GM12878 (cell line): ENCODE measurements around the gene TCIRG1. TPM values are rescaled to one million over a fixed set of nuclear protein-coding genes. Genes with fewer than 3 reads are reported as not detected.

Experiments
- ATAC-seq: fragments of 200-7000 bp; cut with Tn5 transposase; 3 replicates; pipeline ENCODE4 v1.9.1; 2020; ENCODE audit warnings: mild to moderate bottlenecking, moderate library complexity
- BruUV-seq: library from RNA; stranded (reverse); fragments of 400-500 nt; replicated peaks from 2 replicates; lab custom pipeline; 2021; lab: Mats Ljungman, UMichigan
- CTCF ChIA-PET: fragments of 300-600 bp; sonication (Branson Sonifier 250); formaldehyde crosslinking; extraction: SDS; loops from one replicate; lab custom pipeline; 2021; ENCODE audit warnings: inconsistent platforms; lab: Yijun Ruan, JAX
- POLR2A ChIA-PET: fragments of 350-600 bp; formaldehyde crosslinking; extraction: SDS; loops from one replicate; lab custom pipeline; 2021; ENCODE audit warnings: inconsistent platforms; lab: Charles Lee
- RAD21 ChIA-PET: fragments of 300-600 bp; sonication (Branson Sonifier 250); formaldehyde crosslinking; loops from one replicate; lab custom pipeline; 2023; ENCODE audit warnings: antibody characterized with exemption; ENCODE audit not compliant: unreplicated experiment; lab: Charles Lee
- SMC1A ChIA-PET: fragments of 300-600 bp; sonication (Branson Sonifier 250); formaldehyde crosslinking; loops from one replicate; lab custom pipeline; 2023; ENCODE audit not compliant: unreplicated experiment, uncharacterized antibody; lab: Charles Lee
- DNase-seq: peaks from one replicate; pipeline ENCODE4 v3.0.0-alpha.2; 2011; ENCODE audit warnings: low read depth, low spot score
- FAIRE-seq: peaks from 3 replicates; lab custom pipeline; 2011; peaks lifted over from hg19 to GRCh38; lab: Jason Lieb, UNC
- H2AFZ ChIP-seq: 2 replicates; pipeline ENCODE4 v1.6.0; 2011; ENCODE audit warnings: low read depth, low read length, control low read depth; ENCODE audit not compliant: control insufficient read depth
- H3K27ac ChIP-seq: 2 replicates; pipeline ENCODE4 v1.5.1; 2011; ENCODE audit warnings: control low read depth; ENCODE audit not compliant: control insufficient read depth, insufficient read depth
- H3K27me3 ChIP-seq, 2 experiments: replicated peaks in 1 of 2; 2 replicates each; pipeline versions ENCODE4 v1.6.0 to v1.6.1; 2011; ENCODE audit warnings: low read length in 1 of 2; ENCODE audit not compliant: control insufficient read depth in 2 of 2, insufficient read depth in 2 of 2
- H3K36me3 ChIP-seq, 2 experiments: 2 replicates each; pipeline ENCODE4 v1.5.1; 2011; ENCODE audit warnings: low read length in 1 of 2; ENCODE audit not compliant: control insufficient read depth in 2 of 2, insufficient read depth in 2 of 2
- H3K4me1 ChIP-seq: 2 replicates; pipeline ENCODE4 v1.6.1; 2011; ENCODE audit warnings: mild to moderate bottlenecking, low read length, moderate library complexity, mixed read lengths; ENCODE audit not compliant: control insufficient read depth, insufficient read depth
- H3K4me2 ChIP-seq: 2 replicates; pipeline ENCODE4 v1.6.0; 2011; ENCODE audit warnings: control low read depth; ENCODE audit not compliant: control insufficient read depth, insufficient read depth
- H3K4me3 ChIP-seq: fragments of 200-600 bp; sonication (generic); 2 replicates; pipeline ENCODE4 v1.5.1; 2016
- H3K79me2 ChIP-seq: 2 replicates; pipeline ENCODE4 v1.6.0; 2011; ENCODE audit warnings: low read length; ENCODE audit not compliant: control insufficient read depth, insufficient read depth
- H3K9ac ChIP-seq: 2 replicates; pipeline ENCODE4 v1.8.0; 2011; ENCODE audit warnings: low read length, control low read depth, mixed read lengths; ENCODE audit not compliant: control insufficient read depth, insufficient read depth
- H3K9me3 ChIP-seq: replicated peaks from 3 replicates; pipeline ENCODE4 v1.5.1; 2011; ENCODE audit warnings: mild to moderate bottlenecking, low read length; ENCODE audit not compliant: control insufficient read depth, insufficient read depth
- H4K20me1 ChIP-seq: 2 replicates; pipeline ENCODE4 v1.6.0; 2011; ENCODE audit not compliant: control insufficient read depth, insufficient read depth
- BMI1 ChIP-seq: fragments of 450-650 bp; IDR thresholded peaks from 2 replicates; pipeline ENCODE4 v1.6.1; 2016; ENCODE audit warnings: mild to moderate bottlenecking, moderate library complexity, borderline replicate concordance
- CTCF ChIP-seq, 3 experiments: IDR thresholded peaks in 2 of 3; conservative IDR thresholded peaks in 1 of 3; 2 replicates each; pipeline ENCODE4 v1.5.1; 2011; ENCODE audit warnings: low read depth in 3 of 3, low read length in 3 of 3, mild to moderate bottlenecking in 3 of 3, control low read depth in 2 of 3, moderate library complexity in 2 of 3, inconsistent platforms in 1 of 3, mixed read lengths in 1 of 3; ENCODE audit not compliant: control insufficient read depth in 2 of 3, insufficient read depth in 1 of 3; ENCODE audit errors: extremely low read depth in 1 of 3
- ESRRA ChIP-seq: IDR thresholded peaks from 2 replicates; pipeline ENCODE4 v1.6.1; 2012; ENCODE audit warnings: mild to moderate bottlenecking, low read length, improper control_type of control experiment
- ETV6 ChIP-seq, 2 experiments: fragments of 450-650 bp in 1 of 2; IDR thresholded peaks in 1 of 2; conservative IDR thresholded peaks in 1 of 2; 2 replicates each; pipeline ENCODE4 v1.6.1; 2014; ENCODE audit warnings: antibody characterized with exemption in 1 of 2, borderline replicate concordance in 1 of 2, low read depth in 1 of 2, mild to moderate bottlenecking in 1 of 2, moderate library complexity in 1 of 2
- KDM1A ChIP-seq: fragments of 200-600 bp; sonication (generic); IDR thresholded peaks from 2 replicates; pipeline ENCODE4 v1.6.1; 2016; ENCODE audit warnings: borderline replicate concordance
- NKRF ChIP-seq: fragments of 450-650 bp; conservative IDR thresholded peaks from 2 replicates; pipeline ENCODE4 v1.6.1; 2017; ENCODE audit warnings: mild to moderate bottlenecking, moderate library complexity
- NR2C2 ChIP-seq: IDR thresholded peaks from 2 replicates; pipeline ENCODE4 v1.6.1; 2011; ENCODE audit warnings: borderline replicate concordance, low read depth; ENCODE audit not compliant: control insufficient read depth, insufficient read length
- PRDM15 ChIP-seq: fragments of 450-650 bp; formaldehyde crosslinking; IDR thresholded peaks from 2 replicates; pipeline ENCODE4 v1.4.0; 2020; ENCODE audit warnings: mild to moderate bottlenecking, moderate library complexity
- RCOR1 ChIP-seq: conservative IDR thresholded peaks from 2 replicates; pipeline ENCODE4 v1.6.1; 2012; ENCODE audit warnings: low read depth, low read length, improper control_type of control experiment
- SPI1 ChIP-seq: IDR thresholded peaks from 2 replicates; pipeline ENCODE4 v1.6.1; 2011; ENCODE audit warnings: low read depth, mild to moderate bottlenecking, low read length, moderate library complexity, borderline replicate concordance; ENCODE audit not compliant: insufficient read depth
- WRNIP1 ChIP-seq: IDR thresholded peaks from 2 replicates; pipeline ENCODE4 v1.6.1; 2011; ENCODE audit warnings: low read depth, low read length, improper control_type of control experiment, borderline replicate concordance
- YY1 ChIP-seq: IDR thresholded peaks from 2 replicates; pipeline ENCODE4 v1.6.1; 2011; ENCODE audit warnings: low read depth, mild to moderate bottlenecking, low read length
- ZNF207 ChIP-seq: fragments of 450-650 bp; IDR thresholded peaks from 2 replicates; pipeline ENCODE4 v1.6.1; 2014; ENCODE audit warnings: antibody characterized with exemption, mild to moderate bottlenecking, borderline replicate concordance
- ZSCAN29 ChIP-seq: fragments of 450-650 bp; IDR thresholded peaks from 2 replicates; pipeline ENCODE4 v1.6.1; 2017; ENCODE audit warnings: mild to moderate bottlenecking, moderate library complexity
- WGBS: methylation state at CpG from one replicate; pipeline ENCODE4 v1.1.6; 2016; ENCODE audit warnings: low lambda C conversion rate; ENCODE audit not compliant: insufficient replicate concordance, insufficient coverage; ENCODE audit errors: missing lambda C conversion rate; 5-methylcytosine and 5-hydroxymethylcytosine counted together
- in situ Hi-C: fragments of 300-500 bp; cut with MboI; formaldehyde crosslinking; loops from 9 replicates; pipeline ENCODE4 v1.14.3; 2018; ENCODE audit warnings: mixed read lengths
- intact Hi-C: fragments of 100-400 bp; cut with micrococcal nuclease; formaldehyde crosslinking; loops from one replicate; pipeline ENCODE4 v1.14.2; 2022; ENCODE audit not compliant: unreplicated experiment
- polyA plus RNA-seq, 11 experiments: library from polyadenylated mRNA; depleted of rRNA in 4 of 11; unstranded in 6 of 11; stranded (reverse) in 5 of 11; fragments of >200 nt; fragmentation: Nextera tagmentation in 4 of 11; fragmentation: Illumina TruSeq in 1 of 11; extraction: Ambion mirVana in 4 of 11; extraction: Trizol in 1 of 11; gene quantifications; 1 replicate in 1 of 11; 2 replicates in 10 of 11; pipeline versions ENCODE4 v1.2.1 to v1.2.3, GENCODE V29; 2011 to 2016; ENCODE audit warnings: inconsistent platforms in 2 of 11, missing spikeins in 2 of 11, low read depth in 1 of 11
- total RNA-seq, 4 experiments: library from RNA; depleted of rRNA in 3 of 4; stranded (reverse); fragments of >200 nt in 3 of 4; fragmentation: Illumina TruSeq in 1 of 4; extraction: Trizol in 1 of 4; gene quantifications; 2 replicates each; pipeline versions ENCODE4 v1.2.1 to v1.2.3, GENCODE V29; 2013 to 2021

TCIRG1 gene
- total and polyA plus RNA-seq, 10 of the 15 experiments (the other 5 are each of a cell fraction or from before 2014, with no cell fraction given): 0.76 to 218 (median 87.4) TPM

GRCh38 chr11:68017980-68018729 is 20.7 kb upstream of the TCIRG1 start:
- Histone ChIP-seq H3K9me3 (no peaks in the 10 kb centered on the region), H3K27me3 (no peaks in the 10 kb centered on the region; a peak in 1 of 4 replicates), H3K79me2 (no peaks in the 10 kb centered on the region), H3K9ac (no peak overlapping the region), H4K20me1 (no peaks in the 10 kb centered on the region), H3K4me2 (no peak overlapping the region), H3K4me3 (no peak overlapping the region), H3K27ac (no peak overlapping the region), H3K36me3 (no peaks in the 10 kb centered on the region), H2AFZ (no peak overlapping the region), H3K4me1 (no peaks in the 10 kb centered on the region)
- no peak for ATAC-seq
- intact Hi-C loops: no loop called here
- RAD21 ChIA-PET: no interaction called here
- POLR2A ChIA-PET: no interaction called here
- BruUV-seq: no TSS peak
- in situ Hi-C loops: no loop called here
- FAIRE-seq: no peak
- WGBS: 46% methylated on average over 27 of the region's 27 CpGs
- no peak for DNase-seq
- CTCF ChIA-PET: no interaction called here
- SMC1A ChIA-PET: no interaction called here
- TF ChIP-seq ETV6 (conservative IDR thresholded peaks at IDR 0.05 in 1 of 2, IDR thresholded peaks at IDR 0.05 in 1 of 2; ENCODE audit: borderline replicate concordance in 1 of 2, low read depth in 1 of 2): no peak
- no peak for TF ChIP-seq PRDM15 (CRISPR knock-in tag)
- no peak for TF ChIP-seq CTCF (IDR thresholded peaks at IDR 0.05 in 2 of 3, conservative IDR thresholded peaks at IDR 0.05 in 1 of 3; ENCODE audit: control insufficient read depth in 2 of 3, extremely low read depth in 1 of 3, insufficient read depth in 1 of 3, low read depth in 3 of 3, low read length in 3 of 3)
- no peak for TF ChIP-seq RCOR1
- no peak for TF ChIP-seq NKRF
- TF ChIP-seq BMI1: no peak
- TF ChIP-seq ZSCAN29: no peak
- no peak for TF ChIP-seq ESRRA
- TF ChIP-seq WRNIP1: no peak
- no peak for TF ChIP-seq SPI1
- TF ChIP-seq KDM1A: no peak
- no peak for TF ChIP-seq YY1
- TF ChIP-seq NR2C2: no peak
- TF ChIP-seq ZNF207: no peak
